ENCODE measurements around the gene GTPBP8. TPM values are rescaled to one million over a fixed set of nuclear protein-coding genes. Genes with fewer than 3 reads are reported as not detected.

The GTPBP8 gene
- polyA plus RNA-seq, 1 donor: 18.5 TPM

Other genes starting within 250 kb of the GTPBP8 start
- not detected for gene CD200R1L, start 144.1 kb upstream of the GTPBP8 start, polyA plus RNA-seq
- gene CD200R1, start 15.9 kb upstream of the GTPBP8 start, polyA plus RNA-seq: 1.7 TPM
- gene BOC, start 220.6 kb downstream of the GTPBP8 start, polyA plus RNA-seq: 14.7 TPM